Stimulated activated CD4-positive, alpha-beta T cell treated with anti-CD3 and anti-CD28 coated beads, TNF-alpha, amount 100 ng/mL, for 24 hours (primary cell): ENCODE results near the gene MEIOB.
"Not testable (repeated sequence)": the region's sequence is repeated elsewhere in the genome, so short reads cannot be mapped to it uniquely, and the experiment has no call there.

Experiments used
- DNase-seq, 3 experiments: peaks; one replicate each; pipeline ENCODE4 v3.0.0-alpha.2; 2020; ENCODE audit warnings: low read depth in 3 of 3

Gene MEIOB

GRCh38 chr16:1907226-1907860, 35.4 kb upstream of the MEIOB start:
- no peak for DNase-seq

- no peak for DNase-seq
These were observed 34.8 kb upstream of the MEIOB start for GRCh38 chr16:1906846-1907165.

GRCh38 chr16:1906055-1906845, 34.3 kb upstream of the MEIOB start:
- no peak for DNase-seq

GRCh38 chr16:1903845-1904840, 32.2 kb upstream of the MEIOB start:
- DNase-seq = no peak

- DNase-seq = no peak
These were observed 31.2 kb upstream of the MEIOB start for GRCh38 chr16:1903220-1903574.

- DNase-seq = no peak
These were observed 30.7 kb upstream of the MEIOB start for GRCh38 chr16:1902547-1903219.

GRCh38 chr16:1900452-1900774, 28.4 kb upstream of the MEIOB start:
- no peak for DNase-seq

- no peak for DNase-seq
These were observed 27.9 kb upstream of the MEIOB start for GRCh38 chr16:1899641-1900451.

GRCh38 chr16:1897692-1898091, 25.7 kb upstream of the MEIOB start:
- DNase-seq = not testable (repeated sequence)

- DNase-seq = no peak
These were observed 24.1 kb upstream of the MEIOB start for GRCh38 chr16:1895949-1896675.

GRCh38 chr16:1895068-1895467, 23.1 kb upstream of the MEIOB start:
- no peak for DNase-seq

- DNase-seq = no peak
These were observed 18.7 kb upstream of the MEIOB start for GRCh38 chr16:1890708-1891050.

GRCh38 chr16:1890024-1890707, 18.2 kb upstream of the MEIOB start:
- no peak for DNase-seq

- no peak for DNase-seq
These were observed 15.9 kb upstream of the MEIOB start for GRCh38 chr16:1887711-1888354.

GRCh38 chr16:1884889-1885288, 12.9 kb upstream of the MEIOB start:
- no peak for DNase-seq

- DNase-seq = no peak
These were observed 12.3 kb upstream of the MEIOB start for GRCh38 chr16:1884155-1884760.

GRCh38 chr16:1881172-1881571, 9.2 kb upstream of the MEIOB start:
- not testable (repeated sequence) for DNase-seq

GRCh38 chr16:1879477-1879876, 7.5 kb upstream of the MEIOB start:
- DNase-seq = no peak

- DNase-seq = no peak
These were observed 6.3 kb upstream of the MEIOB start for GRCh38 chr16:1878256-1878655.
